Measurements from ENCODE around the gene COQ8B.

COQ8B gene

GRCh38 chr19:40717325-40717879 lies 716 bp upstream of the COQ8B start:
- no peak for DNase-seq (ENCODE audit: low read depth)
- TF ChIP-seq CTCF (IDR thresholded peaks at IDR 0.05; ENCODE audit: low read depth, low read length, missing control alignments): no peak
- H3K4me3 ChIP-seq (ENCODE audit: low read depth, low read length): peak overlapping the region; percentile 71
- in situ Hi-C loops (cut with HindIII; ENCODE audit: low sequenced_read_pairs): no loop called here

GRCh38 chr19:40716031-40716481 lies 630 bp downstream of the COQ8B start:
- TF ChIP-seq CTCF (IDR thresholded peaks at IDR 0.05; ENCODE audit: low read depth, low read length, missing control alignments): no peak
- in situ Hi-C loops (cut with HindIII; ENCODE audit: low sequenced_read_pairs): no loop called here
- peak overlapping the region; percentile 71 for H3K4me3 ChIP-seq (ENCODE audit: low read depth, low read length)
- no peak for DNase-seq (ENCODE audit: low read depth)

GRCh38 chr19:40714441-40715299 lies 2.0 kb downstream of the COQ8B start:
- peak; percentile 77 for DNase-seq (ENCODE audit: low read depth)
- in situ Hi-C loops (cut with HindIII; ENCODE audit: low sequenced_read_pairs): no loop called here
- no peak for TF ChIP-seq CTCF (IDR thresholded peaks at IDR 0.05; ENCODE audit: low read depth, low read length, missing control alignments)
- H3K4me3 ChIP-seq (ENCODE audit: low read depth, low read length): peak overlapping the region; percentile 71

- H3K4me3 ChIP-seq (ENCODE audit: low read depth, low read length): no peak overlapping the region
- TF ChIP-seq CTCF (IDR thresholded peaks at IDR 0.05; ENCODE audit: low read depth, low read length, missing control alignments): no peak
- in situ Hi-C loops (cut with HindIII; ENCODE audit: low sequenced_read_pairs): no loop called here
- DNase-seq (ENCODE audit: low read depth): no peak
Observed at GRCh38 chr19:40713939-40714338, 2.7 kb downstream of the COQ8B start.

- DNase-seq (ENCODE audit: low read depth): no peak
- in situ Hi-C loops (cut with HindIII; ENCODE audit: low sequenced_read_pairs): no loop called here
- no peak for TF ChIP-seq CTCF (IDR thresholded peaks at IDR 0.05; ENCODE audit: low read depth, low read length, missing control alignments)
- no peak overlapping the region for H3K4me3 ChIP-seq (ENCODE audit: low read depth, low read length)
Observed at GRCh38 chr19:40709817-40710216, 6.9 kb downstream of the COQ8B start.

GRCh38 chr19:40707615-40708014 lies 9.1 kb downstream of the COQ8B start:
- in situ Hi-C loops (cut with HindIII; ENCODE audit: low sequenced_read_pairs): no loop called here
- no peak for DNase-seq (ENCODE audit: low read depth)
- TF ChIP-seq CTCF (IDR thresholded peaks at IDR 0.05; ENCODE audit: low read depth, low read length, missing control alignments): no peak
- no peak overlapping the region for H3K4me3 ChIP-seq (ENCODE audit: low read depth, low read length)
